DOHH2 (cell line): Measurements from ENCODE around the gene PRRC2C.
A peak's percentile ranks its signal among the peaks of the same experiment; 100 is the strongest.

Experiments
- H3F3A ChIP-seq: fragments of 200-600 bp; sonication (generic), shearing (Covaris generic); 2 replicates; pipeline ENCODE4 v1.6.0; 2016; ENCODE audit warnings: antibody characterized with exemption, mild to moderate bottlenecking; ENCODE audit not compliant: control insufficient read depth, insufficient read depth
- H3K27ac ChIP-seq: fragments of 200-600 bp; sonication (generic); 2 replicates; pipeline ENCODE4 v1.5.1; 2014; ENCODE audit warnings: low read depth, mild to moderate bottlenecking, low read length, moderate library complexity
- H3K27me3 ChIP-seq: fragments of 200-600 bp; sonication (generic); 2 replicates; pipeline ENCODE4 v1.6.1; 2014; ENCODE audit warnings: mild to moderate bottlenecking, low read length, mixed read lengths; ENCODE audit not compliant: control insufficient read depth
- H3K36me3 ChIP-seq: fragments of 200-600 bp; sonication (generic); 2 replicates; pipeline ENCODE4 v1.6.1; 2014; ENCODE audit warnings: mild to moderate bottlenecking, low read length, moderate library complexity, mixed read lengths; ENCODE audit not compliant: control insufficient read depth
- H3K4me1 ChIP-seq: fragments of 200-600 bp; sonication (generic); 2 replicates; pipeline ENCODE4 v1.6.1; 2014; ENCODE audit warnings: mild to moderate bottlenecking, low read length, mixed read lengths; ENCODE audit not compliant: control insufficient read depth
- H3K4me2 ChIP-seq: fragments of 200-600 bp; sonication (generic); 2 replicates; pipeline ENCODE4 v1.6.0; 2014; ENCODE audit warnings: mild to moderate bottlenecking, low read length, moderate library complexity
- H3K4me3 ChIP-seq: fragments of 200-600 bp; sonication (generic); 2 replicates; pipeline ENCODE4 v1.5.1; 2014; ENCODE audit warnings: mild to moderate bottlenecking, low read length, mixed read lengths
- H3K79me2 ChIP-seq: fragments of 200-600 bp; sonication (generic); 2 replicates; pipeline ENCODE4 v1.6.1; 2014; ENCODE audit warnings: mild to moderate bottlenecking, low read length, mixed read lengths; ENCODE audit not compliant: control insufficient read depth
- H3K9me2 ChIP-seq: fragments of 200-600 bp; sonication (generic); replicated peaks from 2 replicates; pipeline ENCODE4 v1.6.1; 2014; ENCODE audit warnings: mild to moderate bottlenecking, low read length, mixed read lengths; ENCODE audit not compliant: control insufficient read depth
- H3K9me3 ChIP-seq: fragments of 200-600 bp; sonication (generic); 2 replicates; pipeline ENCODE4 v1.6.1; 2014; ENCODE audit warnings: antibody characterized with exemption, low read length, mixed read lengths; ENCODE audit not compliant: control insufficient read depth, insufficient read depth
- H4K20me1 ChIP-seq: fragments of 200-600 bp; sonication (generic); 2 replicates; pipeline ENCODE4 v1.6.0; 2014; ENCODE audit warnings: low read depth, mild to moderate bottlenecking, antibody characterized with exemption, low read length, moderate library complexity; ENCODE audit not compliant: control insufficient read depth, insufficient read depth
- CTCF ChIP-seq: fragments of 200-600 bp; sonication (generic); IDR thresholded peaks from one replicate; pipeline ENCODE4 v1.5.1; 2014; ENCODE audit warnings: antibody characterized with exemption, mild to moderate bottlenecking, low read depth, low read length; ENCODE audit not compliant: poor library complexity, severe bottlenecking
- EZH2phosphoT487 ChIP-seq: fragments of 200-600 bp; sonication (generic); IDR thresholded peaks from 2 replicates; pipeline ENCODE4 v1.6.1; 2017; ENCODE audit warnings: borderline replicate concordance, mild to moderate bottlenecking, antibody characterized with exemption, low read length, moderate library complexity, mixed read lengths

PRRC2C gene

GRCh38 chr1:171486048-171486519 lies 754 bp downstream of the PRRC2C start:
- H3K4me2 ChIP-seq, result peak overlapping the region; percentile 80
- no peaks in the 10 kb centered on the region for H3K9me3 ChIP-seq
- peaks cover 44% of the 10 kb centered on the region for H4K20me1 ChIP-seq
- H3K27me3 ChIP-seq, result no peaks in the 10 kb centered on the region
- peak overlapping the region; percentile 98 for H3K4me3 ChIP-seq
- H3F3A ChIP-seq, result 0 out of 2 replicates have a peak, but pooled peaks cover 2% of the 10 kb centered on the region
- H3K9me2 ChIP-seq, result no peaks in the 10 kb centered on the region
- H3K36me3 ChIP-seq, result peaks cover 57% of the 10 kb centered on the region
- peaks cover 65% of the 10 kb centered on the region for H3K79me2 ChIP-seq
- H3K4me1 ChIP-seq, result peaks cover 44% of the 10 kb centered on the region
- TF ChIP-seq EZH2phosphoT487 (no peak), CTCF (no peak)
- H3K27ac ChIP-seq, result peak overlapping the region; percentile 85

GRCh38 chr1:171487038-171487437 lies 1.7 kb downstream of the PRRC2C start:
- Histone ChIP-seq H4K20me1 (peaks cover 48% of the 10 kb centered on the region), H3K9me3 (no peaks in the 10 kb centered on the region), H3F3A (0 out of 2 replicates have a peak, but pooled peaks cover 2% of the 10 kb centered on the region), H3K36me3 (peaks cover 63% of the 10 kb centered on the region), H3K4me3 (peak overlapping the region; percentile 98), H3K4me2 (peak overlapping the region; percentile 80), H3K27ac (no peak overlapping the region), H3K9me2 (no peaks in the 10 kb centered on the region), H3K79me2 (peaks cover 75% of the 10 kb centered on the region), H3K4me1 (peaks cover 45% of the 10 kb centered on the region), H3K27me3 (no peaks in the 10 kb centered on the region)
- TF ChIP-seq CTCF (no peak), EZH2phosphoT487 (no peak)

GRCh38 chr1:171488190-171488929 lies 3.0 kb downstream of the PRRC2C start:
- Histone ChIP-seq H3K9me3 (no peaks in the 10 kb centered on the region), H3K4me1 (peaks cover 53% of the 10 kb centered on the region), H3K4me2 (peak overlapping the region; percentile 80), H3K36me3 (peaks cover 70% of the 10 kb centered on the region), H3K27ac (no peak overlapping the region), H3F3A (0 out of 2 replicates have a peak, but pooled peaks cover 2% of the 10 kb centered on the region), H3K9me2 (no peaks in the 10 kb centered on the region), H3K4me3 (peak overlapping the region; percentile 98), H3K27me3 (no peaks in the 10 kb centered on the region), H4K20me1 (peaks cover 48% of the 10 kb centered on the region), H3K79me2 (peaks cover 88% of the 10 kb centered on the region)
- no peak for TF ChIP-seq CTCF
- no peak for TF ChIP-seq EZH2phosphoT487
